HepG2 (cell line): ENCODE measurements around the gene MB21D2. TPM values are rescaled to one million over a fixed set of nuclear protein-coding genes. Genes with fewer than 3 reads are reported as not detected.

Source experiments
- ARID2 ChIP-seq: sonication (generic); formaldehyde crosslinking; IDR thresholded peaks from 2 replicates; pipeline ENCODE4 v1.8.1; 2022; ENCODE audit warnings: mild to moderate bottlenecking, missing genetic modification reagents, borderline replicate concordance
- FOXP1 ChIP-seq, 2 experiments: fragments of 450-650 bp in 1 of 2; IDR thresholded peaks; 2 replicates each; pipeline ENCODE4 v1.6.1; 2017 to 2018; ENCODE audit warnings: antibody characterized with exemption in 1 of 2
- MTF1 ChIP-seq: sonication (generic); formaldehyde crosslinking; IDR thresholded peaks from 2 replicates; pipeline ENCODE4 v1.5.0; 2020; ENCODE audit warnings: missing genetic modification reagents
- RFX5 ChIP-seq: IDR thresholded peaks from 2 replicates; pipeline ENCODE4 v1.6.1; 2011; ENCODE audit warnings: low read depth, low read length, improper control_type of control experiment
- SNRNP70 ChIP-seq: fragments of 200-400 bp; formaldehyde crosslinking; IDR thresholded peaks from 2 replicates; pipeline ENCODE4 v1.6.1; 2017; ENCODE audit warnings: mild to moderate bottlenecking, low read depth, low read length, moderate library complexity
- SP5 ChIP-seq: IDR thresholded peaks from 2 replicates; pipeline ENCODE4 v1.6.1; 2016; ENCODE audit warnings: low read depth, borderline replicate concordance
- ZFP37 ChIP-seq: sonication (generic); formaldehyde crosslinking; IDR thresholded peaks from 2 replicates; pipeline ENCODE4 v1.4.0; 2020; ENCODE audit warnings: missing genetic modification reagents, borderline replicate concordance
- ZNF709 ChIP-seq: sonication (generic); formaldehyde crosslinking; IDR thresholded peaks from 2 replicates; pipeline ENCODE4 v1.5.0; 2020; ENCODE audit warnings: mild to moderate bottlenecking, missing genetic modification reagents
- polyA plus RNA-seq, 8 experiments: library from polyadenylated mRNA; depleted of rRNA in 3 of 8; stranded (reverse) in 7 of 8; unstranded in 1 of 8; fragments of >200 nt; fragmentation: Illumina TruSeq in 4 of 8; extraction: Trizol in 4 of 8; gene quantifications; 2 replicates each; pipeline versions ENCODE4 v1.2.1 to v1.2.3, GENCODE V29; 2011 to 2016; ENCODE audit warnings: low read depth in 4 of 8, missing spikeins in 1 of 8, mixed read lengths in 1 of 8; ENCODE audit not compliant: insufficient read depth in 1 of 8
- total RNA-seq, 5 experiments: library from RNA; depleted of rRNA; stranded (reverse); fragments of >200 nt; fragmentation: Illumina TruSeq; extraction: Trizol; gene quantifications; 2 replicates each; pipeline ENCODE4 v1.2.3, GENCODE V29; 2016; ENCODE audit warnings: low read depth in 1 of 5
- TF ChIP-seq, protein P1 (sequence below): sonication (generic); formaldehyde crosslinking; IDR thresholded peaks from 2 replicates; pipeline ENCODE4 v1.4.0; 2020; ENCODE audit warnings: mild to moderate bottlenecking, low read depth, missing genetic modification reagents
- TF ChIP-seq, protein P2 (sequence below): sonication (generic); formaldehyde crosslinking; IDR thresholded peaks from 2 replicates; pipeline ENCODE4 v1.5.1; 2020; ENCODE audit warnings: missing genetic modification reagents, mild to moderate bottlenecking, borderline replicate concordance
- TF ChIP-seq, protein P3 (sequence below): sonication (generic); formaldehyde crosslinking; IDR thresholded peaks from 2 replicates; pipeline ENCODE4 v1.8.0; 2022; ENCODE audit warnings: mild to moderate bottlenecking, missing genetic modification reagents, moderate library complexity

Gene MB21D2
- total and polyA plus RNA-seq, 2 of the 13 experiments (the other 11 are each of a cell fraction or from before 2014, with no cell fraction given) = 0.90 to 1.6 TPM

DNA sequence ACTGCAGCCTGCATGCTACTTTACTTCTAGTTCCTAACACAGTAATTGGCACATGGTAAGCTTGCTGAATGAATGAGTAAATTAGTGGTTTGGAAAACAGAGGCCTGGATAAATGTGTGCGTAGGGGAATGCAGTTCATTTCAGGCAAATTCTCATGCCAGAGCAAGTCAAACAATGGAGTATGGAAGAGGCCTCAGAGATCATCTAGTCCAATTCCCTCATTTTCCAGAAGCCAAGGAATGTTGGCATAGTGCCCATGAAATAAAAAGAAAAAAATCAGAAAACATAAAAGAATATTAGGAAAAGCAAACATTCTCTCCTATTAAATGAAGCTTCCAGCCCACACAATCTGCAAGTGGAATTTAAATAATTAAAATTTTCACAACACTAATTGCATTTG is 92.4 kb downstream of the MB21D2 start (continued):
- TF ChIP-seq, protein P1, sequence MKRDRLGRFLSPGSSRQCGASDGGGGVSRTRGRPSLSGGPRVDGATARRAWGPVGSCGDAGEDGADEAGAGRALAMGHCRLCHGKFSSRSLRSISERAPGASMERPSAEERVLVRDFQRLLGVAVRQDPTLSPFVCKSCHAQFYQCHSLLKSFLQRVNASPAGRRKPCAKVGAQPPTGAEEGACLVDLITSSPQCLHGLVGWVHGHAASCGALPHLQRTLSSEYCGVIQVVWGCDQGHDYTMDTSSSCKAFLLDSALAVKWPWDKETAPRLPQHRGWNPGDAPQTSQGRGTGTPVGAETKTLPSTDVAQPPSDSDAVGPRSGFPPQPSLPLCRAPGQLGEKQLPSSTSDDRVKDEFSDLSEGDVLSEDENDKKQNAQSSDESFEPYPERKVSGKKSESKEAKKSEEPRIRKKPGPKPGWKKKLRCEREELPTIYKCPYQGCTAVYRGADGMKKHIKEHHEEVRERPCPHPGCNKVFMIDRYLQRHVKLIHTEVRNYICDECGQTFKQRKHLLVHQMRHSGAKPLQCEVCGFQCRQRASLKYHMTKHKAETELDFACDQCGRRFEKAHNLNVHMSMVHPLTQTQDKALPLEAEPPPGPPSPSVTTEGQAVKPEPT (CRISPR knock-in tag) = no peak
- TF ChIP-seq RFX5 (no peak), FOXP1 (IDR thresholded peaks at IDR 0.05) (no peak), FOXP1 (CRISPR knock-in tag; IDR thresholded peaks at IDR 0.05) (no peak), MTF1 (CRISPR knock-in tag) (no peak), ZFP37 (CRISPR knock-in tag) (no peak), SNRNP70 (no peak), ARID2 (CRISPR knock-in tag) (no peak), ZNF709 (CRISPR knock-in tag) (no peak), SP5 (CRISPR knock-in tag) (no peak)
- TF ChIP-seq, protein P2, sequence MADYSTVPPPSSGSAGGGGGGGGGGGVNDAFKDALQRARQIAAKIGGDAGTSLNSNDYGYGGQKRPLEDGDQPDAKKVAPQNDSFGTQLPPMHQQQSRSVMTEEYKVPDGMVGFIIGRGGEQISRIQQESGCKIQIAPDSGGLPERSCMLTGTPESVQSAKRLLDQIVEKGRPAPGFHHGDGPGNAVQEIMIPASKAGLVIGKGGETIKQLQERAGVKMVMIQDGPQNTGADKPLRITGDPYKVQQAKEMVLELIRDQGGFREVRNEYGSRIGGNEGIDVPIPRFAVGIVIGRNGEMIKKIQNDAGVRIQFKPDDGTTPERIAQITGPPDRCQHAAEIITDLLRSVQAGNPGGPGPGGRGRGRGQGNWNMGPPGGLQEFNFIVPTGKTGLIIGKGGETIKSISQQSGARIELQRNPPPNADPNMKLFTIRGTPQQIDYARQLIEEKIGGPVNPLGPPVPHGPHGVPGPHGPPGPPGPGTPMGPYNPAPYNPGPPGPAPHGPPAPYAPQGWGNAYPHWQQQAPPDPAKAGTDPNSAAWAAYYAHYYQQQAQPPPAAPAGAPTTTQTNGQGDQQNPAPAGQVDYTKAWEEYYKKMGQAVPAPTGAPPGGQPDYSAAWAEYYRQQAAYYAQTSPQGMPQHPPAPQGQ (CRISPR knock-in tag) = no peak
- TF ChIP-seq, protein P3, sequence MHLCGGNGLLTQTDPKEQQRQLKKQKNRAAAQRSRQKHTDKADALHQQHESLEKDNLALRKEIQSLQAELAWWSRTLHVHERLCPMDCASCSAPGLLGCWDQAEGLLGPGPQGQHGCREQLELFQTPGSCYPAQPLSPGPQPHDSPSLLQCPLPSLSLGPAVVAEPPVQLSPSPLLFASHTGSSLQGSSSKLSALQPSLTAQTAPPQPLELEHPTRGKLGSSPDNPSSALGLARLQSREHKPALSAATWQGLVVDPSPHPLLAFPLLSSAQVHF (CRISPR knock-in tag) = no peak
